Hepatocyte (in vitro differentiated cells): ENCODE results near the gene DEAF1.

Experiments used
- CTCF ChIP-seq: fragments of 200-600 bp; sonication (generic); IDR thresholded peaks from 2 replicates; pipeline ENCODE4 v1.5.1; 2016; ENCODE audit warnings: antibody characterized with exemption, mild to moderate bottlenecking; ENCODE audit not compliant: poor library complexity
- EZH2 ChIP-seq: fragments of 200-600 bp; sonication (generic); IDR thresholded peaks from 2 replicates; pipeline ENCODE4 v1.6.1; 2016; ENCODE audit warnings: antibody characterized with exemption, mild to moderate bottlenecking, borderline replicate concordance
- EZH2phosphoT487 ChIP-seq: fragments of 200-600 bp; sonication (generic); IDR thresholded peaks from one replicate; pipeline ENCODE4 v1.6.1; 2018; ENCODE audit warnings: antibody characterized with exemption, mild to moderate bottlenecking, low read depth, moderate library complexity; ENCODE audit not compliant: unreplicated experiment, severe bottlenecking

GRCh38 chr11:695538-696248 lies 671 bp upstream of the DEAF1 start, which contains the start of gene TMEM80:
- TF ChIP-seq CTCF, result no peak
- TF ChIP-seq EZH2, result no peak
- no peak for TF ChIP-seq EZH2phosphoT487
